NT2/D1 (cell line): ENCODE data around the gene KITLG.

Source experiments
- SUZ12 ChIP-seq: IDR thresholded peaks from 2 replicates; pipeline ENCODE4 v1.6.1; 2011; ENCODE audit not compliant: insufficient read length, insufficient read depth; ENCODE audit errors: extremely low read depth
- YY1 ChIP-seq: IDR thresholded peaks from 2 replicates; pipeline ENCODE4 v1.6.1; 2011; ENCODE audit not compliant: insufficient read length, insufficient read depth
- ZNF274 ChIP-seq: IDR thresholded peaks from 2 replicates; pipeline ENCODE4 v1.6.1; 2011; ENCODE audit warnings: mild to moderate bottlenecking, low read depth, low read length

DNA sequence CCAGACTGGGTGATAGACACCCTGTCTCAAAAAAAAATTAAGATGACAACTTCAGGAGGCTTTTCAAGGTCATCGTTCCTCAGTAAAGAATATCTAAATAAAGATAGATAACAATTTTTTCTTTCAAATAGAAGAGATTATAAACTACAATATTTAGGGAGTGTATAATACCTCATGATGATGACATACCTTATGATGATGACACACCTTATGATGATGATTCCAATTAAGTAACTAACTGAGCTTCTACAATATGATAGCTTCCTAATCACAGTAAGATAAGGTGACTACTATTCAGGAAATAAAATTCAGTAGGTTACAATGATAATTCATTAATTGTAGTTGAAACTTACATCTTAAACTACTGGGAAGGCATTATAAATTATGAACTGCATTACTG, 40.4 kb downstream of the KITLG start:
- TF ChIP-seq SUZ12, result no peak
- TF ChIP-seq ZNF274, result no peak
- no peak for TF ChIP-seq YY1
